ENCODE results near the gene NAALADL2.

Gene NAALADL2

DNA sequence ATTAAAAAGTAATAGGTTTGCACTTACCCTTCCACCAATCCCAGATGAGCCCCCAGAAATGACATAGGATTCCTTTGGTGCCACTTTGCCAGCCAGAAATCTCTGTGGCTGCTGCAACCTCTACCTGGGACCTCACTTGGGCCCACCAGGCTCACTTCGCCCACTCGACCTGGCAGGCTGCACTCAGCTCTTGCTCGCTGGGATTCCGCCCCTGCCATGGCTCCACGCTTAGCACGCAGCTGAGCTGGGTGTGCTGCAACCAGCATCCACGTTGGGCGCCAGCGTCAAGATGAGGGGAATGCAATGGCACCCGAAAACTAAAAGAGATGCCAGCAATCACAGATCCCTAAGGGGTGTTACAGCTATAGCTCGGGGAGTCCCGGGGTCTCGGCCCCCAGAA is 761.0 kb downstream of the NAALADL2 start:
- no peak overlapping the region for H3K9ac ChIP-seq (ENCODE audit: low read length)
- H3K9me2 ChIP-seq (replicated peaks; ENCODE audit: insufficient read depth, low read length) = no peaks in the 10 kb centered on the region
- no peaks in the 10 kb centered on the region for H3K27me3 ChIP-seq (ENCODE audit: low read length)
- no peak for TF ChIP-seq EZH2phosphoT487 (conservative IDR thresholded peaks at IDR 0.05; ENCODE audit: low read length)
- TF ChIP-seq, protein P1, sequence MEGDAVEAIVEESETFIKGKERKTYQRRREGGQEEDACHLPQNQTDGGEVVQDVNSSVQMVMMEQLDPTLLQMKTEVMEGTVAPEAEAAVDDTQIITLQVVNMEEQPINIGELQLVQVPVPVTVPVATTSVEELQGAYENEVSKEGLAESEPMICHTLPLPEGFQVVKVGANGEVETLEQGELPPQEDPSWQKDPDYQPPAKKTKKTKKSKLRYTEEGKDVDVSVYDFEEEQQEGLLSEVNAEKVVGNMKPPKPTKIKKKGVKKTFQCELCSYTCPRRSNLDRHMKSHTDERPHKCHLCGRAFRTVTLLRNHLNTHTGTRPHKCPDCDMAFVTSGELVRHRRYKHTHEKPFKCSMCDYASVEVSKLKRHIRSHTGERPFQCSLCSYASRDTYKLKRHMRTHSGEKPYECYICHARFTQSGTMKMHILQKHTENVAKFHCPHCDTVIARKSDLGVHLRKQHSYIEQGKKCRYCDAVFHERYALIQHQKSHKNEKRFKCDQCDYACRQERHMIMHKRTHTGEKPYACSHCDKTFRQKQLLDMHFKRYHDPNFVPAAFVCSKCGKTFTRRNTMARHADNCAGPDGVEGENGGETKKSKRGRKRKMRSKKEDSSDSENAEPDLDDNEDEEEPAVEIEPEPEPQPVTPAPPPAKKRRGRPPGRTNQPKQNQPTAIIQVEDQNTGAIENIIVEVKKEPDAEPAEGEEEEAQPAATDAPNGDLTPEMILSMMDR (IDR thresholded peaks at IDR 0.05; ENCODE audit: insufficient read depth, low read length, poor library complexity, severe bottlenecking) = no peak
- H3K4me3 ChIP-seq (ENCODE audit: insufficient read depth, low read length, poor library complexity, severe bottlenecking) = no peak overlapping the region
- no peak overlapping the region for H3K27ac ChIP-seq (ENCODE audit: low read depth, low read length)
- H3F3A ChIP-seq (ENCODE audit: insufficient read depth) = no peaks in the 10 kb centered on the region
- H2AFZ ChIP-seq (ENCODE audit: low read depth, low read length, severe bottlenecking) = no peak overlapping the region
- H3K79me2 ChIP-seq (ENCODE audit: insufficient read depth, low read length) = no peaks in the 10 kb centered on the region
- H3K36me3 ChIP-seq (ENCODE audit: low read length) = no peaks in the 10 kb centered on the region
- no peaks in the 10 kb centered on the region for H3K9me3 ChIP-seq (ENCODE audit: insufficient read depth, low read length)
- no peaks in the 10 kb centered on the region for H4K20me1 ChIP-seq (ENCODE audit: low read depth, low read length)
- no peak overlapping the region for H3K4me2 ChIP-seq (ENCODE audit: low read depth, low read length, poor library complexity, severe bottlenecking)

DNA sequence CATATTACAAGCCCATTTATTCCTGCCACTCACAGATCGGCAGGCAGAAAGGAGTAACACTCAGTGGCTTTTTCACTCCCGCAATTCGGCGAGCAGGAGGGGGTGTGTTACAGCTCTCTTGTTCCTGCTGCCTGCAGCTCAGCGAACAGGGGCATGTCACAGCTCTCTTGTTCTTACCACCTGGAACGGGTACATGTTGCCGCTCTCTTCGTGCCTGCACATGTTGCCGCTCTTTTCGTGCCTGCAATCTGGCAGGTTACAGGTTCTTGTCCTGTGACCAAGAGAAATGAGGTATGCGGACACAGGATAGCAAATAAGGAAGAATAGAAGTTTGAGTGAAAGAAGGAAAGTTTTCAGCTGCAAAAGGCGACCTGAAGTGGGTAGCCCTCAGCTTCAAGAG is 761.4 kb downstream of the NAALADL2 start:
- Histone ChIP-seq H3K27ac (ENCODE audit: low read depth, low read length) (no peak overlapping the region), H3K4me3 (ENCODE audit: insufficient read depth, low read length, poor library complexity, severe bottlenecking) (no peak overlapping the region), H3K9me2 (replicated peaks; ENCODE audit: insufficient read depth, low read length) (no peaks in the 10 kb centered on the region), H3K36me3 (ENCODE audit: low read length) (no peaks in the 10 kb centered on the region), H3K27me3 (ENCODE audit: low read length) (no peaks in the 10 kb centered on the region), H3F3A (ENCODE audit: insufficient read depth) (no peaks in the 10 kb centered on the region), H3K9ac (ENCODE audit: low read length) (no peak overlapping the region), H3K9me3 (ENCODE audit: insufficient read depth, low read length) (no peaks in the 10 kb centered on the region), H3K4me2 (ENCODE audit: low read depth, low read length, poor library complexity, severe bottlenecking) (no peak overlapping the region), H2AFZ (ENCODE audit: low read depth, low read length, severe bottlenecking) (no peak overlapping the region), H4K20me1 (ENCODE audit: low read depth, low read length) (no peaks in the 10 kb centered on the region), H3K79me2 (ENCODE audit: insufficient read depth, low read length) (no peaks in the 10 kb centered on the region)
- no peak for TF ChIP-seq EZH2phosphoT487 (conservative IDR thresholded peaks at IDR 0.05; ENCODE audit: low read length)
- TF ChIP-seq, protein P1 (IDR thresholded peaks at IDR 0.05; ENCODE audit: insufficient read depth, low read length, poor library complexity, severe bottlenecking) = no peak

DNA sequence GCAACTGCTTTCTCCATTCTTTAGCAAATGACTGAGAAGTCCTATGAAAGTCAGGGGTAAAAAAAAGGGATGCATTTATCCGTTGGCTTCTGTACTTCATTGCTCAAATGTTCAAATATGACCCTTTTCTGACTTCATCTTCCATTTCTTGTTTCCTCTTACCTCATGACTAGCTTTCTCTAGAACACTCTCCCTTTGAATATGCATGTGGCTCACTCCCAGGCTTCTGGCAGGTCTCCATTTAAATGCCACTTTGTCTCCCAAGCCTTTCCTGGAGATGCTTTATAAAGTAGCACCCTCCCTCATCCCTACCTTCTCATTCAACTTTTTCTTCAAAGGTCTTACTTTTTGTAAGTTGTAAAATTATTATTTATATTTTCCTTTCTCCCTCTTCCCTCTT is 781.8 kb downstream of the NAALADL2 start:
- Histone ChIP-seq H3K4me3 (ENCODE audit: insufficient read depth, low read length, poor library complexity, severe bottlenecking) (no peak overlapping the region), H3K27ac (ENCODE audit: low read depth, low read length) (no peak overlapping the region), H4K20me1 (ENCODE audit: low read depth, low read length) (no peaks in the 10 kb centered on the region), H3K4me2 (ENCODE audit: low read depth, low read length, poor library complexity, severe bottlenecking) (no peak overlapping the region), H3K36me3 (ENCODE audit: low read length) (no peaks in the 10 kb centered on the region), H3K9ac (ENCODE audit: low read length) (no peak overlapping the region), H3K9me3 (ENCODE audit: insufficient read depth, low read length) (no peaks in the 10 kb centered on the region), H3F3A (ENCODE audit: insufficient read depth) (no peaks in the 10 kb centered on the region), H2AFZ (ENCODE audit: low read depth, low read length, severe bottlenecking) (no peak overlapping the region), H3K79me2 (ENCODE audit: insufficient read depth, low read length) (no peaks in the 10 kb centered on the region), H3K9me2 (replicated peaks; ENCODE audit: insufficient read depth, low read length) (0 out of 2 replicates have a peak, but pooled peaks cover 4% of the 10 kb centered on the region), H3K27me3 (ENCODE audit: low read length) (no peaks in the 10 kb centered on the region)
- TF ChIP-seq EZH2phosphoT487 (conservative IDR thresholded peaks at IDR 0.05; ENCODE audit: low read length) = no peak
- TF ChIP-seq, protein P1 (IDR thresholded peaks at IDR 0.05; ENCODE audit: insufficient read depth, low read length, poor library complexity, severe bottlenecking) = no peak
